Stimulated activated CD4-positive, alpha-beta T cell treated with anti-CD3 and anti-CD28 coated beads, Interleukin-4, amount 100 ng/mL, for 1 hour (primary cell): ENCODE measurements around the gene SLC6A13.

Experiments used
- DNase-seq: peaks from one replicate; pipeline ENCODE4 v3.0.0-alpha.2; 2020

SLC6A13 gene

GRCh38 chr12:213527-213932 is 49.1 kb downstream of the SLC6A13 start:
- DNase-seq = no peak

- DNase-seq = no peak
Observed at GRCh38 chr12:212715-213526, 49.7 kb downstream of the SLC6A13 start.

- DNase-seq = no peak
Observed at GRCh38 chr12:212415-212714, 50.3 kb downstream of the SLC6A13 start.

- DNase-seq = no peak
Observed at GRCh38 chr12:211639-212414, 50.8 kb downstream of the SLC6A13 start.

- no peak for DNase-seq
Observed at GRCh38 chr12:211142-211465, 51.5 kb downstream of the SLC6A13 start.

GRCh38 chr12:210277-211141 is 52.1 kb downstream of the SLC6A13 start:
- no peak for DNase-seq

- no peak for DNase-seq
Observed at GRCh38 chr12:209851-210250, 52.8 kb downstream of the SLC6A13 start.

- no peak for DNase-seq
Observed at GRCh38 chr12:209246-209645, 53.4 kb downstream of the SLC6A13 start.

- DNase-seq = no peak
Observed at GRCh38 chr12:208813-209212, 53.8 kb downstream of the SLC6A13 start.

GRCh38 chr12:207804-208203 is 54.8 kb downstream of the SLC6A13 start:
- DNase-seq = no peak

- DNase-seq = no peak
Observed at GRCh38 chr12:206746-207440, 55.7 kb downstream of the SLC6A13 start.

- no peak for DNase-seq
Observed at GRCh38 chr12:205026-205425, 57.6 kb downstream of the SLC6A13 start.

- DNase-seq = no peak
Observed at GRCh38 chr12:204261-204678, 58.4 kb downstream of the SLC6A13 start.

GRCh38 chr12:203462-204260 is 59.0 kb downstream of the SLC6A13 start:
- no peak for DNase-seq

- DNase-seq = no peak
Observed at GRCh38 chr12:203074-203461, 59.6 kb downstream of the SLC6A13 start.

- no peak for DNase-seq
Observed at GRCh38 chr12:202081-202731, 60.4 kb downstream of the SLC6A13 start.

GRCh38 chr12:201361-201760 is 61.3 kb downstream of the SLC6A13 start:
- DNase-seq = no peak

- DNase-seq = no peak
Observed at GRCh38 chr12:198705-199104, 63.9 kb downstream of the SLC6A13 start.

- DNase-seq = no peak
Observed at GRCh38 chr12:197911-198695, 64.5 kb downstream of the SLC6A13 start.

GRCh38 chr12:197347-197746 is 65.3 kb downstream of the SLC6A13 start:
- no peak for DNase-seq

- DNase-seq = no peak
Observed at GRCh38 chr12:196436-196835, 66.2 kb downstream of the SLC6A13 start.
